GM12878 (cell line): ENCODE data around the gene CTNNA2. TPM values are rescaled to one million over a fixed set of nuclear protein-coding genes. Genes with fewer than 3 reads are reported as not detected.

Experiments
- KAT2A ChIP-seq: conservative IDR thresholded peaks from 2 replicates; pipeline ENCODE4 v1.6.1; 2011; ENCODE audit warnings: low read depth, low read length; ENCODE audit not compliant: control insufficient read depth
- MXI1 ChIP-seq: fragments of 150-350 bp; IDR thresholded peaks from 2 replicates; pipeline ENCODE4 v1.6.1; 2011; ENCODE audit warnings: low read depth, mild to moderate bottlenecking, inconsistent platforms, low read length, improper control_type of control experiment
- NFXL1 ChIP-seq: fragments of 450-650 bp; IDR thresholded peaks from 2 replicates; pipeline ENCODE4 v1.6.1; 2017; ENCODE audit warnings: antibody characterized with exemption, mild to moderate bottlenecking, borderline replicate concordance
- POLR2AphosphoS5 ChIP-seq: IDR thresholded peaks from 2 replicates; pipeline ENCODE4 v1.6.1; 2011; ENCODE audit warnings: mild to moderate bottlenecking, low read length, inconsistent platforms
- RUNX3 ChIP-seq: IDR thresholded peaks from 2 replicates; pipeline ENCODE4 v1.6.1; 2012; ENCODE audit warnings: low read length, inconsistent platforms
- SIN3A ChIP-seq: IDR thresholded peaks from 2 replicates; pipeline ENCODE4 v1.6.1; 2012; ENCODE audit warnings: low read depth, low read length, improper control_type of control experiment
- SMC3 ChIP-seq: IDR thresholded peaks from 2 replicates; pipeline ENCODE4 v1.6.1; 2011; ENCODE audit warnings: low read length, improper control_type of control experiment, borderline replicate concordance
- TBL1XR1 ChIP-seq: IDR thresholded peaks from 2 replicates; pipeline ENCODE4 v1.6.1; 2012; ENCODE audit warnings: low read depth, low read length, improper control_type of control experiment
- polyA plus RNA-seq, 11 experiments: library from polyadenylated mRNA; depleted of rRNA in 4 of 11; unstranded in 6 of 11; stranded (reverse) in 5 of 11; fragments of >200 nt; fragmentation: Nextera tagmentation in 4 of 11; fragmentation: Illumina TruSeq in 1 of 11; extraction: Ambion mirVana in 4 of 11; extraction: Trizol in 1 of 11; gene quantifications; 1 replicate in 1 of 11; 2 replicates in 10 of 11; pipeline versions ENCODE4 v1.2.1 to v1.2.3, GENCODE V29; 2011 to 2016; ENCODE audit warnings: inconsistent platforms in 2 of 11, missing spikeins in 2 of 11, low read depth in 1 of 11
- total RNA-seq, 4 experiments: library from RNA; depleted of rRNA in 3 of 4; stranded (reverse); fragments of >200 nt in 3 of 4; fragmentation: Illumina TruSeq in 1 of 4; extraction: Trizol in 1 of 4; gene quantifications; 2 replicates each; pipeline versions ENCODE4 v1.2.1 to v1.2.3, GENCODE V29; 2013 to 2021
- TF ChIP-seq, protein P1 (sequence below): IDR thresholded peaks from 2 replicates; pipeline ENCODE4 v1.6.1; 2011; ENCODE audit warnings: mild to moderate bottlenecking, low read depth, low read length, moderate library complexity; ENCODE audit not compliant: insufficient replicate concordance
- TF ChIP-seq, protein P2 (sequence below): fragments of 450-650 bp; IDR thresholded peaks from 2 replicates; pipeline ENCODE4 v1.6.1; 2017; ENCODE audit warnings: mild to moderate bottlenecking
- TF ChIP-seq, protein P3 (sequence below): fragments of 450-650 bp; formaldehyde crosslinking; IDR thresholded peaks from 2 replicates; pipeline ENCODE4 v1.4.0; 2020; ENCODE audit warnings: mild to moderate bottlenecking, moderate library complexity

The CTNNA2 gene
- total and polyA plus RNA-seq, 10 of the 15 experiments (the other 5 are each of a cell fraction or from before 2014, with no cell fraction given), result 2.4 to 36.2 (median 6.6) TPM

DNA sequence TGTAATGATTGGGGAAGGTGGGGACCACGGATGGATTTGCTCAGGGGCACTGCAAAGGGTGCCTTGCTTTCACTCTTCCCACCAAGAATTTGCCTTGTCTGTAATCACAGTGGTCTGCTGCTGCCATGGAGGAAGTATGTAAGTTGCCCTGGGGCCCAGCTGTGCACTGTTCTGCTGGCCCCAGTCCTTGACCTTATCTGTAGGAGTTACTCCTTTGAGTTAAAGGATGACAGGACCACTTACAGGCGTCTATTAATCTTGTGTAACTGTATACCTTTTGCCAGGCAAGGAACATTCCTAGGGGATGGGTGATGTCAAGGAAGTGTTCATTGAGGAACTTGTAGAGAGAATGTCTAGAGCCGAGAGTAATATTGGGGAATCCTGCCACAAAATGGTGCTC, 1004.5 kb downstream of the CTNNA2 start (continued):
- TF ChIP-seq RUNX3, result no peak
- no peak for TF ChIP-seq POLR2AphosphoS5
- TF ChIP-seq TBL1XR1, result no peak
- TF ChIP-seq NFXL1, result no peak
- TF ChIP-seq MXI1, result no peak
- TF ChIP-seq, protein P1, sequence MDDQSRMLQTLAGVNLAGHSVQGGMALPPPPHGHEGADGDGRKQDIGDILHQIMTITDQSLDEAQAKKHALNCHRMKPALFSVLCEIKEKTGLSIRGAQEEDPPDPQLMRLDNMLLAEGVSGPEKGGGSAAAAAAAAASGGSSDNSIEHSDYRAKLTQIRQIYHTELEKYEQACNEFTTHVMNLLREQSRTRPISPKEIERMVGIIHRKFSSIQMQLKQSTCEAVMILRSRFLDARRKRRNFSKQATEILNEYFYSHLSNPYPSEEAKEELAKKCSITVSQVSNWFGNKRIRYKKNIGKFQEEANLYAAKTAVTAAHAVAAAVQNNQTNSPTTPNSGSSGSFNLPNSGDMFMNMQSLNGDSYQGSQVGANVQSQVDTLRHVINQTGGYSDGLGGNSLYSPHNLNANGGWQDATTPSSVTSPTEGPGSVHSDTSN, result no peak
- no peak for TF ChIP-seq KAT2A
- TF ChIP-seq SIN3A, result no peak
- TF ChIP-seq, protein P2, sequence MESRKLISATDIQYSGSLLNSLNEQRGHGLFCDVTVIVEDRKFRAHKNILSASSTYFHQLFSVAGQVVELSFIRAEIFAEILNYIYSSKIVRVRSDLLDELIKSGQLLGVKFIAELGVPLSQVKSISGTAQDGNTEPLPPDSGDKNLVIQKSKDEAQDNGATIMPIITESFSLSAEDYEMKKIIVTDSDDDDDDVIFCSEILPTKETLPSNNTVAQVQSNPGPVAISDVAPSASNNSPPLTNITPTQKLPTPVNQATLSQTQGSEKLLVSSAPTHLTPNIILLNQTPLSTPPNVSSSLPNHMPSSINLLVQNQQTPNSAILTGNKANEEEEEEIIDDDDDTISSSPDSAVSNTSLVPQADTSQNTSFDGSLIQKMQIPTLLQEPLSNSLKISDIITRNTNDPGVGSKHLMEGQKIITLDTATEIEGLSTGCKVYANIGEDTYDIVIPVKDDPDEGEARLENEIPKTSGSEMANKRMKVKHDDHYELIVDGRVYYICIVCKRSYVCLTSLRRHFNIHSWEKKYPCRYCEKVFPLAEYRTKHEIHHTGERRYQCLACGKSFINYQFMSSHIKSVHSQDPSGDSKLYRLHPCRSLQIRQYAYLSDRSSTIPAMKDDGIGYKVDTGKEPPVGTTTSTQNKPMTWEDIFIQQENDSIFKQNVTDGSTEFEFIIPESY, result no peak
- no peak for TF ChIP-seq SMC3
- TF ChIP-seq, protein P3, sequence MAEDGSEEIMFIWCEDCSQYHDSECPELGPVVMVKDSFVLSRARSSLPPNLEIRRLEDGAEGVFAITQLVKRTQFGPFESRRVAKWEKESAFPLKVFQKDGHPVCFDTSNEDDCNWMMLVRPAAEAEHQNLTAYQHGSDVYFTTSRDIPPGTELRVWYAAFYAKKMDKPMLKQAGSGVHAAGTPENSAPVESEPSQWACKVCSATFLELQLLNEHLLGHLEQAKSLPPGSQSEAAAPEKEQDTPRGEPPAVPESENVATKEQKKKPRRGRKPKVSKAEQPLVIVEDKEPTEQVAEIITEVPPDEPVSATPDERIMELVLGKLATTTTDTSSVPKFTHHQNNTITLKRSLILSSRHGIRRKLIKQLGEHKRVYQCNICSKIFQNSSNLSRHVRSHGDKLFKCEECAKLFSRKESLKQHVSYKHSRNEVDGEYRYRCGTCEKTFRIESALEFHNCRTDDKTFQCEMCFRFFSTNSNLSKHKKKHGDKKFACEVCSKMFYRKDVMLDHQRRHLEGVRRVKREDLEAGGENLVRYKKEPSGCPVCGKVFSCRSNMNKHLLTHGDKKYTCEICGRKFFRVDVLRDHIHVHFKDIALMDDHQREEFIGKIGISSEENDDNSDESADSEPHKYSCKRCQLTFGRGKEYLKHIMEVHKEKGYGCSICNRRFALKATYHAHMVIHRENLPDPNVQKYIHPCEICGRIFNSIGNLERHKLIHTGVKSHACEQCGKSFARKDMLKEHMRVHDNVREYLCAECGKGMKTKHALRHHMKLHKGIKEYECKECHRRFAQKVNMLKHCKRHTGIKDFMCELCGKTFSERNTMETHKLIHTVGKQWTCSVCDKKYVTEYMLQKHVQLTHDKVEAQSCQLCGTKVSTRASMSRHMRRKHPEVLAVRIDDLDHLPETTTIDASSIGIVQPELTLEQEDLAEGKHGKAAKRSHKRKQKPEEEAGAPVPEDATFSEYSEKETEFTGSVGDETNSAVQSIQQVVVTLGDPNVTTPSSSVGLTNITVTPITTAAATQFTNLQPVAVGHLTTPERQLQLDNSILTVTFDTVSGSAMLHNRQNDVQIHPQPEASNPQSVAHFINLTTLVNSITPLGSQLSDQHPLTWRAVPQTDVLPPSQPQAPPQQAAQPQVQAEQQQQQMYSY (CRISPR knock-in tag), result no peak
